Type B pancreatic cell (in vitro differentiated cells): ENCODE results near the gene ZNF664. TPM values are rescaled to one million over a fixed set of nuclear protein-coding genes. Genes with fewer than 3 reads are reported as not detected.

Experiments used
- DNase-seq: peaks from one replicate; pipeline ENCODE4 v3.0.0; 2021; ENCODE audit warnings: mixed read lengths; ENCODE audit not compliant: unreplicated experiment; ENCODE audit errors: extremely low spot score
- H3K27ac Mint-ChIP-seq: 2 replicates; pipeline ENCODE4 v1.8.0; 2021; ENCODE audit warnings: mild to moderate bottlenecking, mixed read lengths
- H3K27me3 Mint-ChIP-seq: 2 replicates; pipeline ENCODE4 v1.8.0; 2021; ENCODE audit warnings: mixed read lengths
- H3K36me3 Mint-ChIP-seq: 2 replicates; pipeline ENCODE4 v1.8.0; 2021; ENCODE audit warnings: mixed read lengths
- H3K4me1 Mint-ChIP-seq: one replicate; pipeline ENCODE4 v1.8.0; 2021; ENCODE audit warnings: mixed read lengths; ENCODE audit not compliant: unreplicated experiment
- H3K4me3 Mint-ChIP-seq: 2 replicates; pipeline ENCODE4 v1.8.0; 2021; ENCODE audit warnings: mild to moderate bottlenecking, mixed read lengths
- H3K9me3 Mint-ChIP-seq: 2 replicates; pipeline ENCODE4 v1.8.0; 2021; ENCODE audit warnings: mixed read lengths
- CTCF ChIP-seq: fragments of 200-600 bp; sonication (generic); conservative IDR thresholded peaks from 2 replicates; pipeline ENCODE4 v1.5.0; 2021; ENCODE audit warnings: antibody characterized with exemption, mild to moderate bottlenecking
- total RNA-seq: library from RNA; stranded (reverse); gene quantifications from 2 replicates; pipeline ENCODE4 v1.2.1, GENCODE V29; 2021; ENCODE audit warnings: low replicate concordance

Gene ZNF664
- total RNA-seq, 1 donor from 2014 or later = 149 TPM

- Mint-ChIP-seq H3K27me3 (no peaks in the 10 kb centered on the region), H3K4me3 (no peak overlapping the region), H3K9me3 (no peaks in the 10 kb centered on the region), H3K36me3 (peaks cover 35% of the 10 kb centered on the region), H3K27ac (no peak overlapping the region), H3K4me1 (peaks cover 6% of the 10 kb centered on the region)
- no peak for TF ChIP-seq CTCF
- DNase-seq = no peak
These were observed 33.0 kb upstream of the ZNF664 start for GRCh38 chr12:123939716-123940626.

GRCh38 chr12:123940627-123940966 is 32.4 kb upstream of the ZNF664 start:
- Mint-ChIP-seq H3K27me3 (no peaks in the 10 kb centered on the region), H3K4me3 (no peak overlapping the region), H3K36me3 (peaks cover 35% of the 10 kb centered on the region), H3K4me1 (peaks cover 6% of the 10 kb centered on the region), H3K27ac (no peak overlapping the region), H3K9me3 (no peaks in the 10 kb centered on the region)
- TF ChIP-seq CTCF = no peak
- DNase-seq = no peak

- Mint-ChIP-seq H3K36me3 (peaks cover 35% of the 10 kb centered on the region), H3K27ac (no peak overlapping the region), H3K4me3 (no peak overlapping the region), H3K9me3 (no peaks in the 10 kb centered on the region), H3K27me3 (no peaks in the 10 kb centered on the region), H3K4me1 (peaks cover 6% of the 10 kb centered on the region)
- no peak for DNase-seq
- TF ChIP-seq CTCF = no peak
These were observed 32.0 kb upstream of the ZNF664 start for GRCh38 chr12:123941000-123941399.

GRCh38 chr12:123941624-123942237 is 31.3 kb upstream of the ZNF664 start:
- TF ChIP-seq CTCF = no peak
- no peaks in the 10 kb centered on the region for H3K27me3 Mint-ChIP-seq
- no peak for DNase-seq
- H3K9me3 Mint-ChIP-seq = no peaks in the 10 kb centered on the region
- peaks cover 6% of the 10 kb centered on the region for H3K4me1 Mint-ChIP-seq
- no peak overlapping the region for H3K4me3 Mint-ChIP-seq
- peaks cover 29% of the 10 kb centered on the region for H3K36me3 Mint-ChIP-seq
- H3K27ac Mint-ChIP-seq = no peak overlapping the region

DNA sequence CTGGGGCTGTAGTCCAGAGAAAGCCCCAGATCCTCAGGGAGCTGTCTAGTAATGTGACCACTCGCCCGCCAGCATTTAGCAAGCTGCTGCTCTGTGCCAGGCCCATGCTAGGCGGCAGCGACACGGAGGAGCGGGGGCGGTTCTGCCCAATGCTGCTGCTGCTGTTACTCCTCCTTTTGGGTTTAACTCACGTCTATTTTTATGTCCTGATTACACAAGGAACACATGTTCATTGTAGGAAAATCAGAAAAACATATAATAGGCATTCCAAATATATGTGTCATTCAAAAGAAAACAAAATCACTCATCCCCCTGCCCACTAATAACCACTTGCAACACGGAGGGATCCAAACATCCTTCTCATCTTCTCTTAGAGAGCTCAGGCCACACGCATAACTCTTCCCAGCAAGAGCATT is 30.8 kb upstream of the ZNF664 start:
- H3K27me3 Mint-ChIP-seq = no peaks in the 10 kb centered on the region
- no peak overlapping the region for H3K27ac Mint-ChIP-seq
- no peak for TF ChIP-seq CTCF
- DNase-seq = no peak
- H3K4me1 Mint-ChIP-seq = peaks cover 6% of the 10 kb centered on the region
- H3K36me3 Mint-ChIP-seq = peaks cover 28% of the 10 kb centered on the region
- H3K9me3 Mint-ChIP-seq = no peaks in the 10 kb centered on the region
- H3K4me3 Mint-ChIP-seq = no peak overlapping the region
